ENCODE data around the gene PTGES. TPM values are rescaled to one million over a fixed set of nuclear protein-coding genes. Genes with fewer than 3 reads are reported as not detected.

Gene PTGES
- polyA plus RNA-seq, 3 donors = 0.29 to 1.8 (median 0.84) TPM

- no peak overlapping the region for H2AFZ ChIP-seq (ENCODE audit: insufficient read depth, low read depth, low read length, poor library complexity, severe bottlenecking)
- intact Hi-C loops (cut with micrococcal nuclease) = no loop called here
- no peak overlapping the region for H3K27ac Mint-ChIP-seq
These were observed 49.0 kb downstream of the PTGES start for GRCh38 chr9:129703667-129704355.

More at GRCh38 chr9:129703667-129704355, 49.0 kb downstream of the PTGES start:
- H3K4me1 Mint-ChIP-seq = no peaks in the 10 kb centered on the region
- no peaks in the 10 kb centered on the region for H3K36me3 Mint-ChIP-seq
- H3K4me1 ChIP-seq (ENCODE audit: control insufficient read depth in 1 of 2, insufficient read depth in 2 of 2, low read length in 2 of 2) = no peaks in the 10 kb centered on the region
- H3K4me3 ChIP-seq (replicated peaks in 1 of 3; ENCODE audit: low read depth in 2 of 3, low read length in 3 of 3) = no peak overlapping the region
- peaks cover 0 to 11% of the 10 kb centered on the region in 2 donors for H3K27me3 ChIP-seq (ENCODE audit: control insufficient read depth in 2 of 2, insufficient read depth in 2 of 2, low read length in 2 of 2)
- TF ChIP-seq CTCF (IDR thresholded peaks at IDR 0.05) = no peak
- H3K27me3 Mint-ChIP-seq (ENCODE audit: low read depth in 3 of 3) = peaks cover 17 to 30% (median 24%) of the 10 kb centered on the region in 3 donors
- H4K20me1 ChIP-seq (ENCODE audit: insufficient read depth, low read length) = no peaks in the 10 kb centered on the region
- H3K9me3 ChIP-seq (replicated peaks in 1 of 2; ENCODE audit: control insufficient read depth in 1 of 2, insufficient read depth in 1 of 2, low read length in 2 of 2) = no peaks in the 10 kb centered on the region
- no peaks in the 10 kb centered on the region for H3K79me2 ChIP-seq (ENCODE audit: insufficient read depth, low read length)
- H3K4me3 Mint-ChIP-seq = no peak overlapping the region
- 92% methylated on average over 14 of the region's 17 CpGs for WGBS (ENCODE audit: insufficient coverage)
- H3K4me2 ChIP-seq (replicated peaks; ENCODE audit: extremely low read depth, low read length, poor library complexity, severe bottlenecking) = no peak overlapping the region
- H3K9me3 Mint-ChIP-seq = peaks cover 0 to 2% (median 0%) of the 10 kb centered on the region in 7 donors
- H3K9ac ChIP-seq (ENCODE audit: insufficient read depth, low read length, poor library complexity, severe bottlenecking) = no peak overlapping the region
- no peak overlapping the region for H3K27ac ChIP-seq (ENCODE audit: low read depth in 1 of 2, low read length in 2 of 2)
- no peak for DNase-seq
- no peaks in the 10 kb centered on the region for H3K36me3 ChIP-seq (replicated peaks in 1 of 2; ENCODE audit: control insufficient read depth in 1 of 2, insufficient read depth in 2 of 2, low read length in 2 of 2)
